Activated naive CD8-positive, alpha-beta T cell treated with anti-CD3 and anti-CD28 coated beads, Interleukin-2, amount 50 U/mL, for 24 hours (primary cell): Measurements from ENCODE around the gene SCGB1A1.

ENCODE experiments used
- ATAC-seq: fragments of 150-1000 bp; cut with Tn5 transposase; one replicate; pipeline ENCODE4 v1.10.0; 2021
- DNase-seq: peaks from one replicate; pipeline ENCODE4 v3.0.0; 2021
- H3K27ac Mint-ChIP-seq: one replicate; pipeline ENCODE4 v1.8.0; 2021; ENCODE audit warnings: mild to moderate bottlenecking, mixed read lengths
- H3K27me3 Mint-ChIP-seq: one replicate; pipeline ENCODE4 v1.8.0; 2021; ENCODE audit warnings: mixed read lengths
- H3K36me3 Mint-ChIP-seq: one replicate; pipeline ENCODE4 v1.8.0; 2021; ENCODE audit warnings: low read depth, mixed read lengths
- H3K4me1 Mint-ChIP-seq: one replicate; pipeline ENCODE4 v1.8.0; 2021; ENCODE audit warnings: mixed read lengths
- H3K4me3 Mint-ChIP-seq: one replicate; pipeline ENCODE4 v1.8.0; 2021; ENCODE audit warnings: mild to moderate bottlenecking, moderate library complexity, mixed read lengths
- H3K9me3 Mint-ChIP-seq: one replicate; pipeline ENCODE4 v1.8.0; 2021; ENCODE audit warnings: mixed read lengths

SCGB1A1 gene

GRCh38 chr11:62391642-62392425, 27.0 kb upstream of the SCGB1A1 start:
- H3K4me3 Mint-ChIP-seq, result no peak overlapping the region
- H3K36me3 Mint-ChIP-seq, result no peaks in the 10 kb centered on the region
- H3K4me1 Mint-ChIP-seq, result peaks cover 14% of the 10 kb centered on the region
- DNase-seq (no peak), ATAC-seq (no peak)
- H3K27me3 Mint-ChIP-seq, result no peaks in the 10 kb centered on the region
- H3K27ac Mint-ChIP-seq, result no peak overlapping the region
- H3K9me3 Mint-ChIP-seq, result no peaks in the 10 kb centered on the region

GRCh38 chr11:62392506-62392905, 26.3 kb upstream of the SCGB1A1 start:
- Mint-ChIP-seq H3K36me3 (no peaks in the 10 kb centered on the region), H3K4me1 (peaks cover 7% of the 10 kb centered on the region), H3K27me3 (no peaks in the 10 kb centered on the region), H3K27ac (no peak overlapping the region), H3K9me3 (no peaks in the 10 kb centered on the region), H3K4me3 (no peak overlapping the region)
- ATAC-seq, result no peak
- no peak for DNase-seq

- no peak overlapping the region for H3K4me3 Mint-ChIP-seq
- peak; percentile 33 for ATAC-seq
- no peaks in the 10 kb centered on the region for H3K36me3 Mint-ChIP-seq
- peaks cover 5% of the 10 kb centered on the region for H3K4me1 Mint-ChIP-seq
- H3K9me3 Mint-ChIP-seq, result no peaks in the 10 kb centered on the region
- H3K27ac Mint-ChIP-seq, result no peak overlapping the region
- no peaks in the 10 kb centered on the region for H3K27me3 Mint-ChIP-seq
- no peak for DNase-seq
Observed at GRCh38 chr11:62393061-62393611, 25.7 kb upstream of the SCGB1A1 start.

GRCh38 chr11:62393735-62394134, 25.1 kb upstream of the SCGB1A1 start:
- no peak overlapping the region for H3K4me3 Mint-ChIP-seq

GRCh38 chr11:62394825-62395538, 23.9 kb upstream of the SCGB1A1 start:
- H3K36me3 Mint-ChIP-seq, result no peaks in the 10 kb centered on the region
- H3K4me1 Mint-ChIP-seq, result peaks cover 21% of the 10 kb centered on the region
- no peak overlapping the region for H3K27ac Mint-ChIP-seq
- DNase-seq (peak; percentile 30), ATAC-seq (peak; percentile 78)
- H3K27me3 Mint-ChIP-seq, result no peaks in the 10 kb centered on the region
- H3K9me3 Mint-ChIP-seq, result no peaks in the 10 kb centered on the region
- H3K4me3 Mint-ChIP-seq, result no peak overlapping the region

More at GRCh38 chr11:62393735-62394134, 25.1 kb upstream of the SCGB1A1 start:
- Mint-ChIP-seq H3K36me3 (no peaks in the 10 kb centered on the region), H3K4me1 (peaks cover 11% of the 10 kb centered on the region), H3K27me3 (no peaks in the 10 kb centered on the region), H3K9me3 (no peaks in the 10 kb centered on the region), H3K27ac (no peak overlapping the region)
- DNase-seq, result no peak
- ATAC-seq, result no peak

GRCh38 chr11:62395885-62396551, 22.8 kb upstream of the SCGB1A1 start:
- Mint-ChIP-seq H3K27ac (no peak overlapping the region), H3K9me3 (no peaks in the 10 kb centered on the region), H3K4me1 (peaks cover 31% of the 10 kb centered on the region), H3K36me3 (no peaks in the 10 kb centered on the region), H3K27me3 (no peaks in the 10 kb centered on the region), H3K4me3 (no peak overlapping the region)
- DNase-seq, result no peak
- ATAC-seq, result no peak

- Mint-ChIP-seq H3K27me3 (no peaks in the 10 kb centered on the region), H3K4me1 (peaks cover 52% of the 10 kb centered on the region), H3K27ac (no peak overlapping the region), H3K36me3 (no peaks in the 10 kb centered on the region), H3K9me3 (no peaks in the 10 kb centered on the region), H3K4me3 (no peak overlapping the region)
- ATAC-seq (no peak), DNase-seq (no peak)
Observed at GRCh38 chr11:62398011-62398994, 20.5 kb upstream of the SCGB1A1 start.

GRCh38 chr11:62399172-62399877, 19.5 kb upstream of the SCGB1A1 start:
- Mint-ChIP-seq H3K27ac (peak overlapping the region; percentile 39), H3K4me3 (no peak overlapping the region), H3K36me3 (no peaks in the 10 kb centered on the region), H3K27me3 (no peaks in the 10 kb centered on the region), H3K4me1 (peaks cover 52% of the 10 kb centered on the region), H3K9me3 (no peaks in the 10 kb centered on the region)
- no peak for ATAC-seq
- DNase-seq, result no peak

GRCh38 chr11:62399878-62400266, 19.0 kb upstream of the SCGB1A1 start:
- peak overlapping the region; percentile 39 for H3K27ac Mint-ChIP-seq
- H3K9me3 Mint-ChIP-seq, result no peaks in the 10 kb centered on the region
- no peaks in the 10 kb centered on the region for H3K36me3 Mint-ChIP-seq
- ATAC-seq (no peak), DNase-seq (no peak)
- no peak overlapping the region for H3K4me3 Mint-ChIP-seq
- H3K4me1 Mint-ChIP-seq, result peaks cover 52% of the 10 kb centered on the region
- no peaks in the 10 kb centered on the region for H3K27me3 Mint-ChIP-seq

GRCh38 chr11:62400281-62400680, 18.6 kb upstream of the SCGB1A1 start:
- Mint-ChIP-seq H3K27me3 (no peaks in the 10 kb centered on the region), H3K4me1 (peaks cover 50% of the 10 kb centered on the region)

GRCh38 chr11:62400760-62401159, 18.1 kb upstream of the SCGB1A1 start:
- Mint-ChIP-seq H3K9me3 (no peaks in the 10 kb centered on the region), H3K4me3 (peak overlapping the region; percentile 85)
- no peak for DNase-seq

More at GRCh38 chr11:62400281-62400680, 18.6 kb upstream of the SCGB1A1 start:
- ATAC-seq (no peak), DNase-seq (no peak)
- no peaks in the 10 kb centered on the region for H3K36me3 Mint-ChIP-seq
- H3K4me3 Mint-ChIP-seq, result no peak overlapping the region
- H3K27ac Mint-ChIP-seq, result no peak overlapping the region
- H3K9me3 Mint-ChIP-seq, result no peaks in the 10 kb centered on the region

GRCh38 chr11:62401356-62401755, 17.5 kb upstream of the SCGB1A1 start:
- Mint-ChIP-seq H3K27me3 (no peaks in the 10 kb centered on the region), H3K4me1 (peaks cover 50% of the 10 kb centered on the region), H3K9me3 (no peaks in the 10 kb centered on the region), H3K36me3 (no peaks in the 10 kb centered on the region), H3K27ac (peak overlapping the region; percentile 98), H3K4me3 (peak overlapping the region; percentile 85)
- ATAC-seq (no peak), DNase-seq (no peak)

More at GRCh38 chr11:62400760-62401159, 18.1 kb upstream of the SCGB1A1 start:
- no peak for ATAC-seq
- no peaks in the 10 kb centered on the region for H3K27me3 Mint-ChIP-seq
- no peaks in the 10 kb centered on the region for H3K36me3 Mint-ChIP-seq
- peaks cover 50% of the 10 kb centered on the region for H3K4me1 Mint-ChIP-seq
- H3K27ac Mint-ChIP-seq, result peak overlapping the region; percentile 98

- peak overlapping the region; percentile 85 for H3K4me3 Mint-ChIP-seq
- peak overlapping the region; percentile 98 for H3K27ac Mint-ChIP-seq
- peak; percentile 10 for ATAC-seq
Observed at GRCh38 chr11:62401811-62402210, 17.0 kb upstream of the SCGB1A1 start.

More at GRCh38 chr11:62401811-62402210, 17.0 kb upstream of the SCGB1A1 start:
- Mint-ChIP-seq H3K9me3 (no peaks in the 10 kb centered on the region), H3K27me3 (no peaks in the 10 kb centered on the region), H3K36me3 (no peaks in the 10 kb centered on the region), H3K4me1 (peaks cover 50% of the 10 kb centered on the region)
- peak; percentile 17 for DNase-seq
